HUES48 (cell line): ENCODE data around the gene KRTAP10-9.
"Not testable (repeated sequence)": the region's sequence is repeated elsewhere in the genome, so short reads cannot be mapped to it uniquely, and the experiment has no call there.

Experiments used
- H3K27ac ChIP-seq: one replicate; pipeline ENCODE4 v1.7.0; 2013; ENCODE audit warnings: low read depth, low read length, inconsistent platforms
- H3K27me3 ChIP-seq: 2 replicates; pipeline ENCODE4 v1.6.1; 2013; ENCODE audit warnings: mild to moderate bottlenecking, low read length; ENCODE audit not compliant: control insufficient read depth, insufficient read depth
- H3K36me3 ChIP-seq: 2 replicates; pipeline ENCODE4 v1.6.1; 2013; ENCODE audit warnings: low read length; ENCODE audit not compliant: control insufficient read depth, insufficient read depth
- H3K4me1 ChIP-seq: 2 replicates; pipeline ENCODE4 v1.6.1; 2013; ENCODE audit warnings: mild to moderate bottlenecking, low read length; ENCODE audit not compliant: control insufficient read depth, insufficient read depth
- H3K4me3 ChIP-seq: 2 replicates; pipeline ENCODE4 v1.5.1; 2013; ENCODE audit warnings: mild to moderate bottlenecking, low read depth, low read length
- H3K9ac ChIP-seq: 2 replicates; pipeline ENCODE4 v1.6.1; 2013; ENCODE audit warnings: mild to moderate bottlenecking, low read depth, low read length, moderate library complexity
- H3K9me3 ChIP-seq: 2 replicates; pipeline ENCODE4 v1.6.1; 2013; ENCODE audit warnings: low read length; ENCODE audit not compliant: control insufficient read depth, insufficient read depth

KRTAP10-9 gene

GRCh38 chr21:44657635-44658540, 31.0 kb downstream of the KRTAP10-9 start, which contains the start of gene KRTAP12-3:
Gene KRTAP12-3, plus strand, starts transcription at chr21:44657932. Its CDS starts 48 bp downstream, at chr21:44657980.
- Histone ChIP-seq H3K4me1 (peaks cover 18% of the 10 kb centered on the region), H3K36me3 (no peaks in the 10 kb centered on the region), H3K9ac (no peak within 1 kb of the TSS), H3K27me3 (no peaks in the 10 kb centered on the region), H3K9me3 (no peaks in the 10 kb centered on the region), H3K4me3 (no peak within 1 kb of the TSS), H3K27ac (no peak within 1 kb of the TSS)

- Histone ChIP-seq H3K27me3 (no peaks in the 10 kb centered on the region), H3K4me1 (peaks cover 18% of the 10 kb centered on the region), H3K9ac (no peak overlapping the region), H3K27ac (no peak overlapping the region), H3K4me3 (no peak overlapping the region), H3K9me3 (no peaks in the 10 kb centered on the region), H3K36me3 (no peaks in the 10 kb centered on the region)
Measured at GRCh38 chr21:44658541-44658910, 31.6 kb downstream of the KRTAP10-9 start.

GRCh38 chr21:44658913-44659595, 32.2 kb downstream of the KRTAP10-9 start:
- Histone ChIP-seq H3K4me3 (no peak overlapping the region), H3K27ac (no peak overlapping the region), H3K4me1 (peaks cover 18% of the 10 kb centered on the region), H3K9ac (no peak overlapping the region), H3K9me3 (no peaks in the 10 kb centered on the region), H3K36me3 (no peaks in the 10 kb centered on the region), H3K27me3 (no peaks in the 10 kb centered on the region)

- H3K4me3 ChIP-seq, H3K9ac ChIP-seq, H3K27me3 ChIP-seq, H3K9me3 ChIP-seq, H3K27ac ChIP-seq, H3K36me3 ChIP-seq: not testable (repeated sequence)
- H3K4me1 ChIP-seq = peaks cover 18% of the 10 kb centered on the region
Measured at GRCh38 chr21:44661567-44661966, 34.7 kb downstream of the KRTAP10-9 start.

GRCh38 chr21:44664691-44665090, 37.8 kb downstream of the KRTAP10-9 start:
- peaks cover 5% of the 10 kb centered on the region; the same call in 1 of the 2 replicates for H3K9me3 ChIP-seq

GRCh38 chr21:44666401-44667320, 39.8 kb downstream of the KRTAP10-9 start, which contains the start of gene KRTAP12-2:
Gene KRTAP12-2, minus strand, starts transcription at chr21:44666927. Its CDS starts 41 bp downstream, at chr21:44666886.
- Histone ChIP-seq H3K27me3 (no peaks in the 10 kb centered on the region), H3K9ac (no peak within 1 kb of the TSS)

More at GRCh38 chr21:44664691-44665090, 37.8 kb downstream of the KRTAP10-9 start:
- no peak overlapping the region for H3K27ac ChIP-seq
- no peaks in the 10 kb centered on the region for H3K27me3 ChIP-seq
- peaks cover 7% of the 10 kb centered on the region for H3K4me1 ChIP-seq
- no peak overlapping the region for H3K9ac ChIP-seq
- H3K36me3 ChIP-seq = no peaks in the 10 kb centered on the region
- no peak overlapping the region for H3K4me3 ChIP-seq

GRCh38 chr21:44667612-44668011, 40.7 kb downstream of the KRTAP10-9 start:
- Histone ChIP-seq H3K27me3 (no peaks in the 10 kb centered on the region), H3K4me3 (no peak overlapping the region), H3K36me3 (no peaks in the 10 kb centered on the region), H3K27ac (no peak overlapping the region), H3K9ac (no peak overlapping the region), H3K4me1 (no peaks in the 10 kb centered on the region), H3K9me3 (peaks cover 19% of the 10 kb centered on the region)

More at GRCh38 chr21:44666401-44667320, 39.8 kb downstream of the KRTAP10-9 start, which contains the start of gene KRTAP12-2:
- no peak within 1 kb of the TSS for H3K27ac ChIP-seq
- H3K4me3 ChIP-seq = no peak within 1 kb of the TSS
- H3K36me3 ChIP-seq = no peaks in the 10 kb centered on the region
- peaks cover 16% of the 10 kb centered on the region for H3K9me3 ChIP-seq
- H3K4me1 ChIP-seq = no peaks in the 10 kb centered on the region

- no peaks in the 10 kb centered on the region for H3K27me3 ChIP-seq
- H3K9me3 ChIP-seq = peaks cover 19% of the 10 kb centered on the region
- H3K4me1 ChIP-seq = no peaks in the 10 kb centered on the region
Measured at GRCh38 chr21:44670642-44671432, 43.9 kb downstream of the KRTAP10-9 start.

GRCh38 chr21:44671911-44672310, 45.0 kb downstream of the KRTAP10-9 start:
- Histone ChIP-seq H3K4me3 (no peak overlapping the region), H3K27me3 (no peaks in the 10 kb centered on the region), H3K9me3 (peaks cover 19% of the 10 kb centered on the region), H3K9ac (no peak overlapping the region), H3K36me3 (no peaks in the 10 kb centered on the region), H3K4me1 (no peaks in the 10 kb centered on the region), H3K27ac (no peak overlapping the region)

More at GRCh38 chr21:44670642-44671432, 43.9 kb downstream of the KRTAP10-9 start:
- Histone ChIP-seq H3K36me3 (no peaks in the 10 kb centered on the region), H3K27ac (no peak overlapping the region), H3K4me3 (no peak overlapping the region), H3K9ac (no peak overlapping the region)

GRCh38 chr21:44677881-44678280, 51.0 kb downstream of the KRTAP10-9 start:
- no peaks in the 10 kb centered on the region for H3K4me1 ChIP-seq
- H3K27me3 ChIP-seq = no peaks in the 10 kb centered on the region
- no peak overlapping the region for H3K9ac ChIP-seq
- H3K4me3 ChIP-seq = no peak overlapping the region
- no peaks in the 10 kb centered on the region for H3K36me3 ChIP-seq
- no peak overlapping the region for H3K27ac ChIP-seq
- H3K9me3 ChIP-seq = no peaks in the 10 kb centered on the region
